GM12864 (cell line): ENCODE measurements around the gene CCDC3.

Experiments used
- DNase-seq: peaks from one replicate; pipeline ENCODE4 v3.0.0-alpha.2; 2011; ENCODE audit warnings: low read depth
- H3K4me3 ChIP-seq: 2 replicates; pipeline ENCODE4 v1.5.1; 2011; ENCODE audit warnings: mild to moderate bottlenecking, low read depth, low read length, control low read depth
- CTCF ChIP-seq: IDR thresholded peaks from 2 replicates; pipeline ENCODE4 v1.5.1; 2011; ENCODE audit warnings: low read depth, mild to moderate bottlenecking, moderate library complexity, low read length, control low read depth, inconsistent platforms; ENCODE audit errors: missing control alignments

The CCDC3 gene

DNA sequence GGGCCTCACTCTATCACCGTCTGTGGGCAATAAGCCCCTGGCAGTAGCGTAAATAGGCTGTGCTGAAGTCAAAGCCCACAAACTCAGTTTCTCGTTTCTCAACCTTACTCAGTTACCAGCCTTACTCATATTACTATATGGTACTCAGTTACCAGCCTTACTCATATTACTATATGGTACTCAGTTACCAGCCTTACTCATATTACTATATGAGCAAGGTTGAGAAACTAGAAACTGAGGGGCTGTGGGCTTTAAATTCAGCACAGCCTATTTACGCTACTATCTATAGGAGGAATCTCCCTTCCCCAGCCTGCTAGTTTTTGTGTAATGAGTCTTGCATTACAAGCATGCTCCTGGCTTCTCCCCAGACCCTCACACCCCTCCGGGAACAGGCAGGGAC, 35.4 kb downstream of the CCDC3 start:
- no peak for TF ChIP-seq CTCF
- DNase-seq, result no peak
- H3K4me3 ChIP-seq, result no peak overlapping the region

GRCh38 chr10:12965571-12965970, 35.9 kb downstream of the CCDC3 start:
- DNase-seq, result no peak
- TF ChIP-seq CTCF, result no peak
- no peak overlapping the region for H3K4me3 ChIP-seq

GRCh38 chr10:12962556-12962955, 39.0 kb downstream of the CCDC3 start:
- TF ChIP-seq CTCF, result no peak

GRCh38 chr10:12961416-12962205, 39.9 kb downstream of the CCDC3 start:
- no peak for TF ChIP-seq CTCF
- no peak overlapping the region for H3K4me3 ChIP-seq
- no peak for DNase-seq

More at GRCh38 chr10:12962556-12962955, 39.0 kb downstream of the CCDC3 start:
- no peak for DNase-seq
- H3K4me3 ChIP-seq, result no peak overlapping the region

- H3K4me3 ChIP-seq, result no peak overlapping the region
- no peak for DNase-seq
- TF ChIP-seq CTCF, result no peak
These were observed 40.6 kb downstream of the CCDC3 start for GRCh38 chr10:12960941-12961340.

- no peak overlapping the region for H3K4me3 ChIP-seq
- TF ChIP-seq CTCF, result no peak
- no peak for DNase-seq
These were observed 41.1 kb downstream of the CCDC3 start for GRCh38 chr10:12960334-12960898.

- H3K4me3 ChIP-seq, result no peak overlapping the region
- TF ChIP-seq CTCF, result no peak
- DNase-seq, result no peak
These were observed 42.9 kb downstream of the CCDC3 start for GRCh38 chr10:12958546-12959110.
